HG02852 (cell line): ENCODE measurements around the gene TRPV4.

Experiments
- ATAC-seq: cut with Tn5 transposase; IDR thresholded peaks from one replicate; pipeline ENCODE4 v1.9.1; 2021; ENCODE audit warnings: mild to moderate bottlenecking, moderate library complexity; ENCODE audit not compliant: unreplicated experiment

TRPV4 gene

DNA sequence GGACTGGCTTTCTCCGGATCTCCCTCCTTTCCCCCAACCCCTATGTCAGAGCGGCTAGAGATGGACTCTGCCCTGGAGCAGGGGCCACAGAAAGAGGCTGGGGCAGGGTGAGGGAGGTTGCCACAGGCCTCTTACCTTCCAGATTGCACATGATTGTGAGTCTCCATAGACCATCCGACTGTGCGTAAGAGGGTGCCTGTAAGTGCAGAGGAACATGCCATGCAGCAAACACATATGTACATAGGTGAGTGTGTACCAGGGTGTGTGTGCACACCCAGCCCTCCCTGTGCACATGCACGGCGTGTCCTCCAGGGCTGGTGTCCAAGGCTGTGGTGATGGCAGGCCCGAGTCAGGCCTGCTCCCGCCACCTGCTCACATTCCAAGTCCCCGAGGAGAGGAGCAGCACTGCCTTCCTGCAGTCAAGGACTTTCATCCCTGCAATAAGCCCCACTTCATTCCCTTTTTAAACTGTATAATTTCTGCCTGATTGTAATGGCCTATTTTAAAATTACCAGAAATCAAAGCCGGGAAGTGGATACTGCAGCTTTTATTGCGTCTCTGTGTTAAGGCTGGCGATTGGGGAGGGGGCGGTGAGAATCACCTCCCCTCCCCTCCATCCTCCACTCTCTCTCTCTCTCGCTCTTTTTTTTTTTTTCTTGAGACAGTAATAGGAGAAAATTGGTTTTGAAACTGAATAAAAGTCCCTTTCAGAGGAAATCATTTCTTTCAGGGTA lies 91.1 kb downstream of the TRPV4 start:
- no peak for ATAC-seq

DNA sequence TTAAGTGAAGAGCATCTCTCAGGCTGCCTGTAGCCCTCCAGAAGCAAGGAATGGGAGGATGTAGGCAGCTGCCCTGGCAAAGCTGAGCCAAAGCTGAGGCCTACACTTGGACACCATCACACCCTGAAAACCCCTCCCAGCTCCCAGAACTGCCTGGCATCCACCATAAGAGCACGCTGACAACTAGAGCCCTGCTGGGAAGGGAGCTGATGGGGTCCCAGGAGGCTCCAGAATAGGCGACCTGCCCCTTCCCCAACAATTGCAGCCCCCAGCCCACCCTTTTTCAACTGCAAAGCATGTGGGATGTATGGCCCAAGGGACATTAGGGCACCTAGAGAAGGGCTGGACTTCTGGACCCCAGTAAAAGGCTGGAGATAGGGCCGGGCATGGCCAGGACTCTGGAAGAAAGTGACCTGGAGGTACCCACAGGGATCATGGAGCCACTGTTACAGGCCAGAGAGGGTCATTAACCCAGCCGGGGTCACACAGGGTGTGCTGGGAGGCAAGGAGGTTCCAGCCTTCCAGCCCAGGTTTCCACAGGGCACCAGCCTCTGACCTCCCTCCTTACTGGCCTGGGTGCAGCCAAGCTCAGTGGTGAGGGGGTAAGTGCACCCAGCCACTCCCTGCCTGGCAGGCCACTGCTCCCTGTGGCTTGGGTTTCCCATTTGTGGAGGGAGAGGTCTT lies 91.8 kb downstream of the TRPV4 start:
- ATAC-seq = no peak

DNA sequence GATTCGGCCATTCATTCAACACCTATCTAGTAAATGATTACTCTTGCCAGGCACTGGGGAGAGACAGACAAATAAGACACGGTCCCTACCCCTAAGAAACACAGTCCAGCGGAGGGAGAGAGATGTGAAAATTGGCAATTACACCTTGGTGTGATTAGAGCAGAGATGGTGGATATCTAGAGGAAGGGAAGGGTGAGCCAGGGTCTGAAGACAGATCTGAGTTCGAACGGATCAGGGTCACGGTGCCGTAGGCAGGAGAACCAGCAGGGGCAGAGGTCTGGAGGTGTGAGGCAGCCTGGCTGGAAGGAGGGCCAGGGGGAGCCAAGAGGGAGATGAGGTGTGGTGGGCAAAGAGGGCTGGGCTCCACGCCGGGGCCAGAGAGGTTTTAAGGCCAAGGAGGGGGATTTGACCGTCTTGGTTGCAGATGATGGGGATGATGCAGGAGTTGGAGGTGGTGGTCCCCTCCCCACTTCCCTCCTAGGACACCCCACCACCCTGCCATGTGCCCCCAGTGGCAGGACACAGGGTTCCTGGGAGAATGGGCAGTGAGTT lies 92.4 kb downstream of the TRPV4 start:
- ATAC-seq = no peak

DNA sequence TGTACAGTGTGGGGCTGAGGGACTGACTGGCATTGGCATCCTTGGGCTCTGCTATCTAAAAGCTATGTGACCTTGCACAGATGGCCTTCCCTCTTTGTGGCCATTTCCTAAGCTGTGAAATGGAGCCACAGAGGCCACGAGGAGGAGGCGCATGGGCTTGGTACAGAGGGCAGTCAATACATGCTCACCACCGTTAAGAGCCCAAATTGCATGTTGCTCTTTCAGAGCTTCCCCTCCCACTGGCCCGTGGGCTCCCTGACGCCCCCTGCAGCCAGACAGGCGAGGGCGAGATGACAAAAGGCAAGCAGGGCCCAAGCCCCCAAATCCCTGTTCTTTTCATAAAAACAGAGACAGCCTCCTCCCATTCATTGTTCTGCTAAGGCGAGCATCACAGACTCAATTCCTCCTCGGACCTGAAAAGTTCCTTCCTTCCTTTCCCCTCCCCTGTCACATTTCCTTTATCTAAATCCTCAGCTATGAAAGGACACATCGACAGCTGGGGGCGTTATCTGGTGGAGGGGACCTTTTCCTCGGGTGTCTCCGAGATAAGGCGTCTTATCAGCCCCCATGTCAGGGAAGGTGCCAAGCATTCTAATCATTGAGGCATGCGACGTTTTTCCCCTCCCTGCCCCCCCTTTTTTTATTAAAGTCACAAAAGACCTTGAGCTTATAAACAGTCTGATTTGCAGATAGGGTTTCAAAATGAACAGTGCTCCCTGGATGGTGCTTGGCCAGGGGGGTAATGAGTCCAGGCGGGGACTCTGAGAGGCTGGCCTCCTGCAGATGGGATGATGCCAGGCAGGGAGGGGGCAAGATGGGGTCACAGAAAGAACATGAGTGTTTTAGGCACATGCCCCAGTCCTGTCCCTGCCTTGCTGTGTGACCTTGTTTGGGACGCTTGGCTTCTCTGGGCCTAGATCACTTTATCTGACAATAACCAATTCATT lies 93.2 kb downstream of the TRPV4 start:
- ATAC-seq = no peak

DNA sequence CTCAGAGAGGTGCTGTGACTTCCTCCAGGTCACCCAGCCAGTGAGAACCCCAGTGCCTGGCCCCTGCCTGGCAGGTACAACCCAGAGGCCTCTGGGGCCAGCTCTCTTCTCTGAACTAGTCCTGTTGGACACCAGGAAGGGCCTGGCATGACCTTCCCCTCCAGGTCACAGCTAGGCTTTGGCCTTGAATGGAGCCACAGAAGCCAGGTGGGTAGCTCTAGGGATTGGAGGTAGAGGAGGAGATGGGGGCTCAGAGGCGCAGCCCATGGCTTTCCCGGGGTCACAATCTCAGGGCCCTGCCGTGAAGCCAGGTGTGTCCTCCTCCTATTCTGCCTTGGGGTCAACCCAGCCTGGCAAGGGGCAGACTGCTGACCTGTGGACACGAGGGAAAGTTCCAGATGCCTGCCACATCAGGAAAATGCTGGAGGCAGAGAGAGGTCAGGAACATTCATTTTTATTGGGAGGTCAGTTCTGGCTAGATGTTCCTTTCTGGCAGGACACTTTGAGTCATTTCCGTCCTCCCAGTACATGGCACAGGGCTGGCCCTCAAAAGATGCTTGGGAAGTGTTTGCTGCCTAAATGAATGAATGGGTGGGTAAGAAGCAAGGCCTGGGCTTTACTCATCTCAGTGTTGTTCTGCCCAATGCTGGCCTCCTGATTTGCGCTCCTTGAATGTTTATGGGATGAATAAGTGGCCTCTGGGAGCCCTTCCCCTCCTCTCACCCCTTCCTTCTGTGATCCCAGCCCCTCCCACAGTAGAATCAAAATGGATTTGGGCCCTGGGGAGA lies 94.1 kb downstream of the TRPV4 start:
- no peak for ATAC-seq

DNA sequence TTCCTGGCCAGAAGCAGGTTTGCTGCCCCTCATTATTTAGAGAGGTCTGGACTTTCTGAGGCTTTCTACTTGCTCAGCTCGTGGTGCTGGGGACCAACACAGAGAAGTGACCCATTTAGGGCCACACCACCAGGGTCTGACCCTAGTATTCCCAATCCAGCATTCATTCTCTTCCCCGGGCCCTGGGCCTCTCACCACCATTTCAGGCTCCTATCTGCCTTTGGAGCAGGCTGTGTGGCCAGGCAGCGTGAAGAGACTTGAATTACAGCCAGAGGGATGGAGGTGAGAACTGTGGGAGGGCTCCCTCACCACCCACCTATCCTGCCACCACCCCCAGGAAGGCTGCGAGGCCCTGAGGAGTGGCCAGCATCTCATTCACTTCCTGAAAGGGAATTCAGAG lies 95.0 kb downstream of the TRPV4 start:
- ATAC-seq = no peak

DNA sequence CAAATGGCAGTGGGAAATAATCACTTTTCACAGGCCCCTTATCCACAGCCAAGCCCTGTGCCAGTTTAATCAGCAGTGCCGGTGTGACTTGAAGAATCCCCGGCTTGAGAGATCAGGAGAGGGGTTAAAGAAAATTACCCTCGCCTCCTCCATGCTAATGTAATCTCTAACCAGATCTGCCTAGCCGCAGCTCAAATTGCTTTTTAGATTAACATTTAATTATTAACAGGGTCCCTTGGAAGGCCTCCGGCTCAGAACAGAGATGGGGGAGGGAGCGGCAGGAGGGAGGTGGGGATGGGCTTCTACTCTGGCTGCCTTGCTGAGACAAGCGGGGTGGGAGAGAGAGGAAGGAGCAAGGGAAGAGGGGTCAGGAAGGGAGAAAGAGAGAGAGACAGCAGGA lies 95.6 kb downstream of the TRPV4 start:
- ATAC-seq = no peak

DNA sequence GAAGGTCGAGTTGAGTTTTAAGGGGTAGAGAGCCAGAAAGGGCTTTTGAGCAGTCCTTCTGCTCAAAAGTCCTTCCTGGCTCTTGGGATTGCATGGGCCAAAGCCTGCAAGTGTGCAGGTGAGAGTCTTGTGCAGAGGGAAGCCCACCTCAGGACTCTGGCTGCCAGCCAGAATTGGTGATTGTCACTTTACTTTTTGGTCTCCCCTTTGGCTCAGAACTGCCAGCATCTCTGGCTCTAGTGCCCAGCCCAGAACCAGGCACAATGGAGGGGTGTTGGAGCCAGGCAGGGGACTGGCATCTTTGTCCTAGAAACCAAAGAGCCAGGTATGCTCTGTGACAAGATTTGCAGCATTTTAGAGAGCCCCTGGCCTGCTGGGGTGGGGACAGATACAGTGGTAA lies 96.1 kb downstream of the TRPV4 start:
- ATAC-seq = no peak

DNA sequence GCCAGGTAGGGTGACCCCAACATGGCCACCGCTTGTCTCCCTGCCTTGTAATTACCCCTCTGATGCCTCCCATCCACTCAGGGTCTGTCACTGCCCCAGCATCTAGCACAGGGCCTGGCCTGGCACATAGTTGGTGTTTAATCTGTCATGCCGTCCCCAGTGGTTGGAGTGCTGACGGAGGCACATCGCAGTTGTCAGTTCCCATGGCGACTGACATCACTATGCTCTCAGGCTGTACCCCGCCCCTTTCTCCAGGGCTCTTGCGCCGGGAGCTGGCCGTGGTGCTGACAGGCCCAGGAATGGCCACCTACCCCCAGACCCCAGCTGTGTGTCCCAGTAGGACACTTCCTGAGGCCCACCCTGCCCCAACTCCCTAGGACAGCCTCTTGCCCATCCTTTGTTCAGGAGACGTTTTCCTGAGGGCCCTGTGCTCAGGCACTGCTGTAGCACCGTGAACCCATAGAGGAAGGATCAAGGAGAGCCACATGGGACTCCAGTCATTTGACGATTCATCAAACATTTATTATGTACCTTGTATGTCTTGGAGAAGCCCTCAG lies 96.6 kb downstream of the TRPV4 start:
- ATAC-seq = no peak

DNA sequence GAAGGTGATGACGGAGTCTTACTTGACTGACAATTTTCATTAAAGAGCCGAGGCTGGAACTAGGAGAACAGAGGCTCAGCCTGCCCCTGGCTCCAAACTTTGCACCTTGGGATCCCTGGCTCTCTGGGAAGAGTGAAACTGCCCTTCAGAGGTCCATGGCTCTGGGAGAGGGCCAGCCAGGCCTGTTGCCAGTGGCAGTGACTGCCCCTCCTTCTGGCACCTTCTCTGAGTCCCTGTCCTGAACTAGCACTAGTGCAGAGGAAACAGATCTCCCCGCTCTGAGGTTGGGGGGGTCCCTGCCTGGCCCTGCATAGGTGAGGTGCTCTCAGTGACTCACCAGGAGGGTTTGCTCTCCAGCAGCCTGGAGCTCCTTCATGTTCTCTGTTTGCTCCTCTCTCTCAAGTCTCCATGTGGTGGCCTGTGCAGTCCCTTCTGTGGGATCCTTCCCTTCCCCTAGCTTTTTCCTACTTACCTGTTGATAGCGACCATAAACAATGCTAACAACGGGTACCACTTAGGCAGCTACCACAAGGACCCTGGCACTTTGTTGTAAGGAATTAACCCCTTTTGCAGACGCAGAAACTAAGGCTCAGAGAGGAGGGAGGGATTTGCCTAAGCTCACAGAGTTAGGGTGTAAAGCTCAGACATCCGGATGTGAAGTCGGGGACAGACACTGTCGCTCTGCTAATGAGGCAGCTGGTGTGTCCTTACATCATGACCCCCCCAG lies 97.2 kb downstream of the TRPV4 start:
- ATAC-seq = no peak

DNA sequence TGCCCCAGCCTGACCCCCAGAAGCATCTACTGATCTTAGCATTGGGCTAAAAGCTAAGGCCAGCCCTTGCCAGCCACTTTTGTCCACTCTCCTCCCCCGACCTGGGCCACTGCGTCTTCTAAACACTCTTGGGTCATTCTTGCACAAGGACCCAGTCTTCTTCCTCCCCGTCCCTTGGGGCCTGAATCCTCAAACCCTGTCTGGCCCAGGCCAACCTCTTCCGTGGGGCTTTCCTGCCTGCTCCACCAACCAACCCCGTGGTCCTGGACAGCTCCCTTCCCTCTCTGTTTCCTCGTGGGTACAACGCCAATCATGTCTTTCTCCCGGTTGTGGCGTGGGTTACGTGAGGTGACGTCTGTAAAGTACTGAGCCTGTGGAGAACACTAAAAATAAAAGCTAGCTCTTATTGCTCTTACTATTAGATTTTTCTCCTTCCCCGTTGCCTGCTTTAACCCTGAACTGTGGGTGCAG lies 98.1 kb downstream of the TRPV4 start:
- ATAC-seq = no peak

DNA sequence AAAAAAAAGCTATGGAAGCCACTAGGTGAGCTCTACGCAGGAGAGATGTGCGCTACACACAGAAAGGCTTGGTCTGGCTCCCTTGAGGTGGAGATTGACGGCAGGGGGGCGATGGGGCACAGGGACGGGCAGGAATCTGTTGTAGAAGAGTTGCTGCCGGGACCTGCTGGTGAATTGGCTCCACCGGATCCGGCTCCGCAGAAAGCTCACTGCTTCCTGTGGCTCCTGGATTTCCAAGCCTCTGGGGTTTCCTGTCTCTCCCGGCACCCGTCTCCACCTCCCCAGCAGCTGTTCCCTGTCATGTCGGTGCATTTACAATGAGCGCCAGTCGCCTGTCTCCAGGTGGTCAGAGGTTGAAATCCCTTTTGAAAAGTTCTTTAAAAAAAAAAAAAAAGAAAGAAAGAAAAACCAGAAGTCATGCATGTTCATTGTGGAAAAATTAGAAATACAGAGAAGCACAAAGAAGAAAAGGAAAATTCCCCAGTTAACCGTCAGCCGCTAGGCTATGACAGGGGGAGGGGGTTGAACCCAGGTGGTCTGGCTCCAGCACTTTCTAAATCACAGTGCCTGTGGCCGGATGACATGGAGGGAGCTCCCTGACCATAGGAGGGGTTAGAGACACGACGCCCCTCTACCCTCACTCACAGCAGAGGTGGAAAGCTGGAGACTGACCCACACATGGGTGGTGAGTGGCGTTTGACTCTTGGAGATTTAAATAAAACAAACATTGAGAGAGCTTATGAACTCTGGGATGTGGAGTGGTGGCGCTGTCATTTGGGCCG lies 98.8 kb downstream of the TRPV4 start:
- ATAC-seq = no peak
